MM.1S (cell line): Measurements from ENCODE around the gene PRRX2.

Experiments
- EZH2 ChIP-seq: fragments of 300-600 bp; sonication (generic); optimal IDR thresholded peaks from 2 replicates; pipeline ENCODE3; 2017; ENCODE audit warnings: low read depth, mild to moderate bottlenecking, antibody characterized with exemption, low read length, mixed read lengths
- EZH2phosphoT487 ChIP-seq: fragments of 300-600 bp; sonication (generic); IDR thresholded peaks from 2 replicates; pipeline ENCODE4 v1.6.1; 2018; ENCODE audit warnings: antibody characterized with exemption, low read length
- TF ChIP-seq, protein P1 (sequence below): fragments of 300-600 bp; sonication (generic); IDR thresholded peaks from 2 replicates; pipeline ENCODE4 v1.5.1; 2016; ENCODE audit warnings: antibody characterized with exemption, low read length, mixed read lengths

GRCh38 chr9:129648092-129648763, 17.2 kb upstream of the PRRX2 start:
- TF ChIP-seq, protein P1, sequence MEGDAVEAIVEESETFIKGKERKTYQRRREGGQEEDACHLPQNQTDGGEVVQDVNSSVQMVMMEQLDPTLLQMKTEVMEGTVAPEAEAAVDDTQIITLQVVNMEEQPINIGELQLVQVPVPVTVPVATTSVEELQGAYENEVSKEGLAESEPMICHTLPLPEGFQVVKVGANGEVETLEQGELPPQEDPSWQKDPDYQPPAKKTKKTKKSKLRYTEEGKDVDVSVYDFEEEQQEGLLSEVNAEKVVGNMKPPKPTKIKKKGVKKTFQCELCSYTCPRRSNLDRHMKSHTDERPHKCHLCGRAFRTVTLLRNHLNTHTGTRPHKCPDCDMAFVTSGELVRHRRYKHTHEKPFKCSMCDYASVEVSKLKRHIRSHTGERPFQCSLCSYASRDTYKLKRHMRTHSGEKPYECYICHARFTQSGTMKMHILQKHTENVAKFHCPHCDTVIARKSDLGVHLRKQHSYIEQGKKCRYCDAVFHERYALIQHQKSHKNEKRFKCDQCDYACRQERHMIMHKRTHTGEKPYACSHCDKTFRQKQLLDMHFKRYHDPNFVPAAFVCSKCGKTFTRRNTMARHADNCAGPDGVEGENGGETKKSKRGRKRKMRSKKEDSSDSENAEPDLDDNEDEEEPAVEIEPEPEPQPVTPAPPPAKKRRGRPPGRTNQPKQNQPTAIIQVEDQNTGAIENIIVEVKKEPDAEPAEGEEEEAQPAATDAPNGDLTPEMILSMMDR, result no peak
- TF ChIP-seq EZH2, result no peak
- TF ChIP-seq EZH2phosphoT487, result no peak
